MM.1S (cell line): ENCODE measurements around the gene FRMD8.

Experiments used
- EZH2phosphoT487 ChIP-seq: fragments of 300-600 bp; sonication (generic); IDR thresholded peaks from 2 replicates; pipeline ENCODE4 v1.6.1; 2018; ENCODE audit warnings: antibody characterized with exemption, low read length
- TF ChIP-seq, protein P1 (sequence below): fragments of 300-600 bp; sonication (generic); IDR thresholded peaks from 2 replicates; pipeline ENCODE4 v1.5.1; 2016; ENCODE audit warnings: antibody characterized with exemption, low read length, mixed read lengths

DNA sequence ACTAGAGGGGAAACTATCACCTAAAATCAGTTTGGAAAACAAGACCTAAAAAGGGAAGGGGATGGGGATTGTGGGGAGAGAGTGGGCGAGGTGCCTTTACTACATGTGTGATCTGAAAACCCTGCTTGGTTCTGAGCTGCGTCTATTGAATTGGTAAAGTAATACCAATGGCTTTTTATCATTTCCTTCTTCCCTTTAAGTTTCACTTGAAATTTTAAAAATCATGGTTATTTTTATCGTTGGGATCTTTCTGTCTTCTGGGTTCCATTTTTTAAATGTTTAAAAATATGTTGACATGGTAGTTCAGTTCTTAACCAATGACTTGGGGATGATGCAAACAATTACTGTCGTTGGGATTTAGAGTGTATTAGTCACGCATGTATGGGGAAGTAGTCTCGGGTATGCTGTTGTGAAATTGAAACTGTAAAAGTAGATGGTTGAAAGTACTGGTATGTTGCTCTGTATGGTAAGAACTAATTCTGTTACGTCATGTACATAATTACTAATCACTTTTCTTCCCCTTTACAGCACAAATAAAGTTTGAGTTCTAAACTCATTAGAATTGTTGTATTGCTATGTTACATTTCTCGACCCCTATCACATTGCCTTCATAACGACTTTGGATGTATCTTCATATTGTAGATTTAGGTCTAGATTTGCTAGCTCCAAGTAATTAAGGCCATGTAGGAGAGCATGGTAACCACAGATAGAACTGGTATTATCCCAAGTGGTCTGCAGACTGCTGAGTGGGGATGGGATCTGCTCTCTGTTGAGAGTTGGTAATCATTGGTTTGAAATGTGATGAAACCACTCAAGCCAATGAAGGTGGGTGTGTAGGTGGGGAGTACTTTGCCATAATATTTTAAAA is 39.8 kb downstream of the FRMD8 start:
- TF ChIP-seq EZH2phosphoT487: no peak
- TF ChIP-seq, protein P1, sequence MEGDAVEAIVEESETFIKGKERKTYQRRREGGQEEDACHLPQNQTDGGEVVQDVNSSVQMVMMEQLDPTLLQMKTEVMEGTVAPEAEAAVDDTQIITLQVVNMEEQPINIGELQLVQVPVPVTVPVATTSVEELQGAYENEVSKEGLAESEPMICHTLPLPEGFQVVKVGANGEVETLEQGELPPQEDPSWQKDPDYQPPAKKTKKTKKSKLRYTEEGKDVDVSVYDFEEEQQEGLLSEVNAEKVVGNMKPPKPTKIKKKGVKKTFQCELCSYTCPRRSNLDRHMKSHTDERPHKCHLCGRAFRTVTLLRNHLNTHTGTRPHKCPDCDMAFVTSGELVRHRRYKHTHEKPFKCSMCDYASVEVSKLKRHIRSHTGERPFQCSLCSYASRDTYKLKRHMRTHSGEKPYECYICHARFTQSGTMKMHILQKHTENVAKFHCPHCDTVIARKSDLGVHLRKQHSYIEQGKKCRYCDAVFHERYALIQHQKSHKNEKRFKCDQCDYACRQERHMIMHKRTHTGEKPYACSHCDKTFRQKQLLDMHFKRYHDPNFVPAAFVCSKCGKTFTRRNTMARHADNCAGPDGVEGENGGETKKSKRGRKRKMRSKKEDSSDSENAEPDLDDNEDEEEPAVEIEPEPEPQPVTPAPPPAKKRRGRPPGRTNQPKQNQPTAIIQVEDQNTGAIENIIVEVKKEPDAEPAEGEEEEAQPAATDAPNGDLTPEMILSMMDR: no peak
